HG02798 (cell line): ENCODE data around the gene RNF166.
A peak's percentile ranks its signal among the peaks of the same experiment; 100 is the strongest.

Source experiments
- ATAC-seq: cut with Tn5 transposase; IDR thresholded peaks from one replicate; pipeline ENCODE4 v1.9.1; 2021; ENCODE audit warnings: mild to moderate bottlenecking; ENCODE audit not compliant: unreplicated experiment, poor library complexity

RNF166 gene

DNA sequence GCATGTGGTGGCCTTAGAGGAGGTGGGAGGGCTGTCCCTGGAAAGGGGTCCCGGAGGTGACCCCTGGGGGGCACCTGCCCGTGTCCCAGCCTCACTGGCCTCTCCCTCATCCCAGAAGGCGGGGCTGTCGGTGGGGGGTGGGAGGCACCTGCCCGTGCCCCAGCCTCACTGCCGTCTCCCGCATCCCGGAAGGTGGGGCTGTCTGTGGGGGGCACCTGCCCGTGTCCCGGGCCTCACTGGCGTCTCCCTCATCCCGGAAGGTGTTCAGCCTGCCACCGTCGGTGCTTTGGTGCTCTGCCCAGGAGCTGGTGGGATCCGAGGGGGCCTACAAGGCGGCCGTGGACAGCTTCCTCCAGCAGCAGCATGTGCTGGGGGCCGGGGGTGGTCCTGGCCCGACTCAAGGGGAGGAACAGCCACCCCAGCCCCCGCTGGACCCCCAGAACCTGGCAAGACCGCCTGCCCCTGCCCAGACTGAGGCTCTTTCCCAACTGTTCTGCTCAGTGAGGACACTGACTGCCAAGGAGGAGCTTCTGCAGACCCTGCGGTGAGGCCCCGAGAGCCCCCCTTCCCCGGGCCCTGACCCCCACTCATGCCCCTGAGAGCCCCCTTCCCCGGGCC is 6.3 kb upstream of the RNF166 start:
- ATAC-seq = no peak

DNA sequence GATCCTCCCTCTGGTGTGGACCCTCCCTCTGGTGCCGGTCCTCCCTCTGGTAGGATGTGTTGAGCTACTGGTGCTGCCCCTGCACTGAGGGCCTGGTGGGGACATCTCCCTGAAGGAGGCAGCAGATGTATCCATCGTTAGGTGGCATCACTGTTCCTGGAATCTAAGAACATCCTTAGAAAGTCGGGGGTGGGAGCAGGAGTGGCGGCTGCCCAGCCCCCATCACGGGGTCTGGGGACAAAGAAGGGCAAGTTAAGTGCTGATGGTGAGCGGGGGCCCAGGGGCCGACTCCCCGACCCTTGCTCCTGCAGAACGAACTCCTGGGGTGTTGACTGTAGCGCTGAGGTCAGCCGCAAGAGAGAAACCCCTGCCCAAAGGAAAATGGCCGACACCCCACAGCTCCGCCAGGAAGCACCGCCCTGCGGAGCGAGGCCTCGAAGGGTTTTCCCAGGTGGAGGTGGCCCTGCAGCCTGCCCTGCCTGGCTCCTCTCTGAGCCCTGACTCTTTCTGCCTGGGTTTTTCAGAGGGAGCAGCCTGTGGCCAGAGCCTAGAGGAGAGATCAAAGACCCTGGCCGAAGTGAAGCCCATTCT is 5.6 kb upstream of the RNF166 start:
- ATAC-seq = no peak

- ATAC-seq = no peak
Measured at GRCh38 chr16:88710556-88710955, 4.3 kb upstream of the RNF166 start.

GRCh38 chr16:88706965-88707826 is 988 bp upstream of the RNF166 start:
- no peak for ATAC-seq

DNA sequence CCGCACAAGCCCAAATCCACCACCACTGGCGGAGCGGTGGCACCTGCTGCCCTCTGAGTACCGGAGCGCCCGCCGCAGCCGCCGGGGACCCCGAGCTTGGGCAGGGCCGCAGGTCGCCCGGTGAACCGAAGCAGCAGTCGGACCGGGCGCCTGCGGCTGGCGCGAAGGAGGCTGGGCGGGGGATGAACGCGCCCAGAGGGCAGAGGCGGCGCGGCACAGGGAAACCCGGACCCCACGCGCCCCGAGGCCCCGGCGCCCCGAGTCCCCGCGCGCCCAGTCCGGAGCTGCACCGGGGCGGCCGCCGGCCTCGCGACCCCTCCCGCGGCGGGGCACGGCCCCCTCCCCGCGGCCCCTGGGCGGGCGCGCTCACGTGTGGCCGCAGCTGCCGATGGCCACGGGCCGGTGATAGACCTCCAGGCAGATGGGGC is 393 bp downstream of the RNF166 start:
- ATAC-seq = peak; percentile 11

DNA sequence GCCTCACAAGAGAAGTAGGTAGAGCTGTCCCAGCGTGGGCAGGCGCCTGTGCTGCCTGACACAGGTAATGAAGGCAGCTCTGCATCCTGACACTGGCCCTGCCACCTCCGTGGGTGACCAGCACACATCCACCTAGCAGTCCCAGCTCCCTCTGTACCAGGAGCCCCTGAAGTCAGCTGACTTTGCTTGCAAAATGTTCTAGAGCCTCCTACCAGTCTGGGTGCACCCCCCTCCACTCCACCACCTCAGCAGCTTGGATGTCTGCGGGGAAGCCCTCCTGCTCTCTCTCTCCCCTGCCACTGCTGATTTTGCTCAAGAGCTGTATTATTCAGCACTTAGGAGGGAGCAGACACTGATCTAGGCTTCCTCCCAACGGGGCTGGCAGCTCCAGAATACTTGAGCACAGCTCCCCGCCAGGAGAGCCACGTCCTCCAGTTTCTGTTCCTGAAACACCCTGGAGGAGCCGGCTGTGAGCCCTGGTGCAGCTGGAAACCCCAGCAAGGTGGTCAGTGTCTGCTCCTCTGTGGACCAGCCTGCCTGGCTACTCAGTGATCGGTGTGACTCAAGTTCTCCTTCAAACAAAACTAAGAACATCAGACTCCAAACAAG is 1.0 kb downstream of the RNF166 start:
- ATAC-seq = no peak

DNA sequence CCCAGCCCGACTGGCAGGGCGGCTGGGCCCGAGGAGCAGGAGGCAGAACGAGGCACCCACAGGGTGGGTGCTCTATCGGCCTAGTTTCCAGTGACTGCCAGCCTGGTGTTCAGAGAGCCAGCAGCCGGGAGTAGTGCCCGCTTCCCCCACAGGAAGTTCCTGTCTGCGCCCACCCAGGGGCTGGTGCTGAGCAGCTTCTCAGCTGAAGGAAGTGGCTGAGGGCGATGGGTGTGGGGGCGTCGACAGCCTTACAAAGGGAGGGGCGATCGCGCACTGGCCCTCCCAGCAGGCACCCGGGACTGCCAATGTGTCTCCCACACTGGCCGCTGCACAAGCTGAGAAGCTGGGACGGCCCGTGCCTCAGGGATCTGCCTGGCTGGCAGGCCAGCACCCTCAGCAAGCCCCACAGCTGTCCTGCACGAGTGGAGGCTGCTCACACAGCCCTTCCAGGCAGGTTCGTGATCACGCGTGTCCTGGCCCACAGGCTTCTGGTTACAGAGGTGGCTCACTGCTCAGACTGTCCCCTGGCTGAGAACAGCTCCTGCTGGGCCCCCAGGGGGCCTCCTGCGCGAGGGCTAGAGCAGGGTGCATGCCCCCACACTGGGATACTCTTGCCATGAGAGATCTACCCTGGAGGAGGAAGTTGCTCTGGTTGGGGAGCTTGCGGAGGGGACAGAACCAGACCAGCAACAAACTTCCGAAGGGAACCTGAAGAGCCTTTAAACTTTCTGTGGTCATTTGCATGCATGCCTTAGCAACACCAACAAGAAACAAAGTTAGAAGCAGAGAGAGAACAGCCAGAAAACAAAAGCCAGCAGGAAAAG is 2.5 kb downstream of the RNF166 start:
- ATAC-seq = no peak

DNA sequence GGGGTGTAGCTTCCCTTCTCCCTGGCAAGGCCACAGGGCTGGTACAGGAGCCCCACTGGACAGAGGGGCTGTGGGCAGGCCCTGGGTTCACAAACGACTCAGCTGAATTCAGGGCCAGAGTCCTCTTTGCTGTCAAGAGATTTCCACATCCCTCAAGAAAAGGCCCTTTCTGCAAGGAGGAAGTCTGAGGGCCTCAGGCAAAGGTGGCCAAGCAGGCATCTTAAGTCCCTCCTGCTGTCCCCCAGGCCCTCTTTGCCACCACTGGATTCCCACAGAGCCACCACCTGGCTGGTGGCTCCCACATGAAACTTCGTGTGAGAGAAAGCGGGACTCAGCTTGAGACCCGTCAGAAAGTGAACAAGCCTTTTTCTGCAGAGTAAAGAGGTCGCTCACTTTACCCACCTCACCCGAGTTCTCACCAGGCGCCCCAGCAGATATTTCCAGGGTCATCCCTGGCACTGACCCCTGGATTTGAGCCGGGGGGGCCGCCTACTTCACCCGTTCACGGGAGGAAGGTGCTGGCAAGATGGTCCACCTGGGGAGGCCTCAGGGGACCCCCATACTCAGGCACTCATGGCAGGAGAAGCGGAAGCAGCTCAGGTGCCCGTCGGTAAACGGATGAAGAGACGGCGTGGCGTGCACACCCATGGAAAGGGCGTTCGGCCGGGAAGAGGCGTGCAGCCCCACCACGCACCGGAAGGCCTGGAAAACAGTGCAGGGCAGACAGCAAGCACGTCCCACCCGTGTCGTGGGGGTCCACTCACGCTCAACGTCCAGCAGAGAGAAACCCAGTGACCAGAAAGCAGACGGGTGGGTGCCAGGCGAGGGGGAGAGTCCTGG is 3.6 kb downstream of the RNF166 start:
- ATAC-seq = no peak

GRCh38 chr16:88701581-88702370 is 4.4 kb downstream of the RNF166 start:
- no peak for ATAC-seq

DNA sequence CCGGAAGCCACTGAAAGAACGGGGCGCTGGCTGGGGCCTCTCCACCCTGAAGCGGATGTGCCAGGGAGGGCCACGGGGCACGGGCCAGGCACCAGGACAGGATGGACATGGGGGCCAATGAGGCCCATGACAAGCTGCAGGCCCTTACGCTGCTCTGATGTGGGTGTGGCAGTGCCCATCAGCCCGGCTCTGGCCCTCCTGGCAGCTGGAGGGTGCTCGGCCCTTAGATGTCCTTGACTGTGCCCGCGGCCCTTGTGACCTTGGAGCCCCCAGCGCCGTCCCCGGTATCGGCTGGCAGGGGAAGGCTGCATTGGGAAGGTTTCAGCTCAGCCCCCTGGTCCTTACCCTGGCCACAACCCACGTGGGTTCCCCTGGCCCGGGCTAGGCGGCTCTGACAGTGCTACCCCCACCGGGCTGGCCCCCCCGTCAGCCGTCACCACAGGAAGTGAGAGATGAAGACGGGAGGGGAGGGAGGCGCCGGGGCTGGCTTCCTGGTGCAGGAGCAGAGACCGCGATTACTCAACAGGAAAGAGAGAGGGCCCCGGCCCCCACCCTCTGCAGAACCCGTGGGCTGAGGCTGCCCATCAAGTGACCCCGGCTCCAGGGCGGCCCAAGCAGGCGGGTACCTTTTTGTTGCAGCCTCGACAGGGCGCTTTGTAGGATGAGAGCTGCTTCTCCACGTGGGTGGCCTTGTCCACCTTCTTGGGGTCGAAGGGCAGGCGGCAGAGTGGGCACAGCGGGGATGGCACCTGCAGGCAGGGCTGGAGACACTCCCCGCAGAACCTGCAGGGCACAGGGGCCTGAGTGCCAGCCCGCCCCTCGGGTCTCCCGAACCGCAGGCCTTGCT is 5.3 kb downstream of the RNF166 start:
- ATAC-seq = peak; percentile 69

GRCh38 chr16:88700322-88700635 is 5.9 kb downstream of the RNF166 start:
- no peak for ATAC-seq

DNA sequence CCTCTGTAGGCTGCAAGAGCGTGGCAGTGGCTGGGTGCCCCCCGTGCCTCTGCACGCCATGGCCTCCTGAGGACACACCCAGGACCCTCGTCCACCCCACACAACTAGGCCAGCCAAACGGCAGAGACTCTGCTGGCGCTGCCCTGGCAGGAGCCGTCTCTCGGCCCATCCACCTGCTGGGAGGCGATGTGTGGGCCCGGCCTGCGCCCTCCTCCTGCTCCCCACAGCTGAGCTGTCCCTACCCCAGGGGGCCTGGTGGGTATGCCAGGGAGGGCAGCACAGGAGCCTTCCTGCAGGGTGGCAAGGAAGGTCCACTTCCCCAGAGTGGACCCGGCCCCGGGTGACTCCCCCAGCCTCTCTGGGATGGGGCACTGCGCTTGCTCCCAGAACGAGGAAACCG is 7.0 kb downstream of the RNF166 start:
- ATAC-seq = no peak

DNA sequence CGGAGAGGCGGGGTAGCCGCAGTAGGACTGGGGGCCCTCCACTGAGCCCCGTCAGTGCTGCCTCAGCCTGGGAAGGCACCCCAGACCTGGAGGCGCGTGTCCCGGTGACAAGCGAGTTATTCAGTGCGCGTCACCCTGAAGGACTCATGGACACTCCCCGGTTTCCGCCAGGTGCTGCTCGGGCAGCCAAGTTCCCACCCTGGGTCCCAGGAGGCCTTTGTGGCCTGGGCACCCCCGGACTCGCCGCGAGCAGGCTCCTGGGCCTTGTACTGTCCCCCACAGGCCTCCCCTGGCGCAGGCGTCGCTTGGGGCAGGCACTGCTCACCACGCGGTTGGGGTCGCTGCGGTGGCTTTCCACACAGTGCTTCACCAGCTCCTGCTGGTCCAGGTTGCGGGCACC is 7.6 kb downstream of the RNF166 start:
- no peak for ATAC-seq

- no peak for ATAC-seq
Measured at GRCh38 chr16:88697831-88698615, 8.2 kb downstream of the RNF166 start.

DNA sequence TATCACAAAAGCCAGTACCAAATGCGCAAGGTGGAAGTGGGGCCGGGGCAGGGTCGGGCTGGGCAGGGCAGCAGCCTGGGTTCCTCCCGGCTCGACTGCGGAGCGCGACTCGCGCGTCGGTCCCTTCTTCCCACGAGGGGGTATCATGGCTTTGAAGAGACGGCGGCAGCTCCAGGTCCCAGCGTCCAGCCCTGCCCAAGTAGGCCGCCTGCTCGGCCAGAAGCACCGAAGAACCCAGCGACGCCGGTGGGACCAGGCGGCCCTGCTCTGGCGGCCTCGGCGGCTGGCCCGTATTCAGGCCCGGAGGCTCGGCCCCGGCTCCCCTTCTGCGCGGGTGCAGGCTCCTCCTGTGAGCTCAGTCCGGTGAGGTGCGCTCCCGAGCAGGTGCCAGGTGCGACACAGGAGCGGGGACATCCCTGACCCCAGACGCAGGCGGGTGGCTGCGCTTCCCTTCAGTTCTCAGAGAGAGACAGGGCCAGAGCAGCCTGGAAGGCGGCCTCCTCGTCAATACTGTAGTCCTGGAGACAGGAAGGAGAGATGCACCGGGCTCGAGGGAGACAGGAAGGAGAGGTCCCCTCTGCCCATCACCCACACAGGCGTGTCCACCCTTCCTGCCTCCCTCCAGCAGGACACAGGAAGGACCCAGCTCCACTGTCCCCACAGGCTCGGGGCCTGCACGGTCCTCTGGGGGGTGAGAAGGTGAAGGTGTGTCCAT is 8.9 kb downstream of the RNF166 start:
- ATAC-seq = no peak

GRCh38 chr16:88696441-88696840 is 9.8 kb downstream of the RNF166 start:
- no peak for ATAC-seq

DNA sequence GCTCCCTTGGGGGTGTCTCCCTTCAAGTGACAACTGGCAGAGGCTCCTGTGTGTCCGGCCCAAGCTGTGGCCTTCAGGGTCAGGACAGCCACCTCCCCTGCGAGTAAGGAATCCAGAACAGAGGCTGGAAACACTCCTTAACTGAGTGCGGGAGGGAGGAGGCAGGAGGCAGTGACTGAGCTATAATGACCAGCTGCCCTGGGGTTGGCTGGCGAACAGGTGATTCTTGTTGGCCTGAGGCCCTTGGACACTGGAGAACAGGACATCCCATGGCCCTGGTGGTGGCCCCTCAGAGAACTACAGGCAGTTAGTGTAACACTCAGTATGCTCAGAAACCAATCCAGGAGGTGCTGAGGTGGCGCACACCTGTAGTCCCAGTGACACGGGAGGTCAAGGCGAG is 10.5 kb downstream of the RNF166 start:
- ATAC-seq = no peak
